Measurements from ENCODE around the gene KLHL3. TPM values are rescaled to one million over a fixed set of nuclear protein-coding genes. Genes with fewer than 3 reads are reported as not detected.

KLHL3 gene
- total and polyA plus RNA-seq, 4 donors = 1.0 to 14.2 (median 4.4) TPM

DNA sequence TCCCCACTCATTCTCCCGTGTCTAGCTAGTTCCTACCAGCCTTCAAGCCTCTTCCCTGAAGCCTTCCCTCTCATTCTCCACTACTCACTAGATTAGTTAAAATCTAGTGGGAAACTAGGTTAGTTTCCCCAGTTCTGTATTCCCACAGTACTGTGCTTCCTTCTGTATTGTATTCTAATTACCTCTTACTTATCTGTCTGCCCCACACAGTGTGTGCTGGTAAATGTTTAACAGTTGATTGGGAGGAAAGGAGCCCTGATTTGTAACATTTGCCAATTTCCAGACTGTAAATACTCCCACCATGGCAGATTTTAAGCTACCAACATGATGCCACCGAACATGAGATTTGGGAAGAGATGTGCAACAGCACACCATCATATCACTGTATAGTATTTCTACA, 8.3 kb downstream of the KLHL3 start:
- H3K4me3 ChIP-seq = no peak overlapping the region
- no peak overlapping the region for H3K9ac ChIP-seq (ENCODE audit: insufficient read depth in 1 of 2, low read length in 2 of 2)
- TF ChIP-seq, protein P1, sequence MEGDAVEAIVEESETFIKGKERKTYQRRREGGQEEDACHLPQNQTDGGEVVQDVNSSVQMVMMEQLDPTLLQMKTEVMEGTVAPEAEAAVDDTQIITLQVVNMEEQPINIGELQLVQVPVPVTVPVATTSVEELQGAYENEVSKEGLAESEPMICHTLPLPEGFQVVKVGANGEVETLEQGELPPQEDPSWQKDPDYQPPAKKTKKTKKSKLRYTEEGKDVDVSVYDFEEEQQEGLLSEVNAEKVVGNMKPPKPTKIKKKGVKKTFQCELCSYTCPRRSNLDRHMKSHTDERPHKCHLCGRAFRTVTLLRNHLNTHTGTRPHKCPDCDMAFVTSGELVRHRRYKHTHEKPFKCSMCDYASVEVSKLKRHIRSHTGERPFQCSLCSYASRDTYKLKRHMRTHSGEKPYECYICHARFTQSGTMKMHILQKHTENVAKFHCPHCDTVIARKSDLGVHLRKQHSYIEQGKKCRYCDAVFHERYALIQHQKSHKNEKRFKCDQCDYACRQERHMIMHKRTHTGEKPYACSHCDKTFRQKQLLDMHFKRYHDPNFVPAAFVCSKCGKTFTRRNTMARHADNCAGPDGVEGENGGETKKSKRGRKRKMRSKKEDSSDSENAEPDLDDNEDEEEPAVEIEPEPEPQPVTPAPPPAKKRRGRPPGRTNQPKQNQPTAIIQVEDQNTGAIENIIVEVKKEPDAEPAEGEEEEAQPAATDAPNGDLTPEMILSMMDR (IDR thresholded peaks at IDR 0.05; ENCODE audit: control extremely low read depth, extremely low read depth) = no peak
- WGBS, 2 donors = 76 to 84% methylated on average over 2 of the region's 2 CpGs
- peaks cover 0 to 4% (median 0%) of the 10 kb centered on the region in 4 donors for H3K36me3 ChIP-seq (ENCODE audit: control insufficient read depth in 4 of 4, insufficient read depth in 4 of 4, low read length in 4 of 4)
- no peak for ATAC-seq (ENCODE audit: insufficient read depth, low FRiP score)
- DNase-seq = no peak
- no peak overlapping the region for H3K27ac ChIP-seq (ENCODE audit: low read depth in 1 of 2, low read length in 1 of 2)
- H3K4me1 ChIP-seq (ENCODE audit: control insufficient read depth in 5 of 5, insufficient read depth in 5 of 5, low read length in 5 of 5) = peaks cover 0 to 6% (median 0%) of the 10 kb centered on the region in 5 donors
- H3K27me3 ChIP-seq (ENCODE audit: control insufficient read depth in 3 of 3, insufficient read depth in 3 of 3, low read length in 2 of 3) = no peaks in the 10 kb centered on the region
- H3K9me3 ChIP-seq (ENCODE audit: control insufficient read depth in 4 of 4, insufficient read depth in 3 of 4, low read length in 3 of 4) = peaks cover 0 to 4% (median 0%) of the 10 kb centered on the region in 4 donors

DNA sequence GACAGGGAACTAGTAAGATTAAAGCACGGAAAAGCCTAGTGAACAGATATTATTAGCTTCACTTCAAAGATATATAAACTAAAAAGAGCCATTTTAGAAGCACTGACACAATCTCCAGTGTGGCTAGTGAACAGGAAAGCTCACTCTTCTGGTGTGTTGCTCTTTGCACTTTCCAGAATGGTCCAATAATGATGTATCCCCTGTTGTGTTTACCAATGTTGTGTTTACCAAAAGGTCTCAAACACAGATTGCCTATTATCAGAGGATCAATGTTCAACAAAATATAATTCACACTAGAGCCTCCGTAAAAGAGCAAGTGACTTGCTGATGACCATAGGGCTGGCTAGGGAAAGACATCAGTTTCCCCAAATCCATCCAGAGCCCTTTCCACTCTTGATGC, 11.6 kb downstream of the KLHL3 start:
- WGBS, 2 donors = 72 to 87% methylated on average over 2 of the region's 2 CpGs

DNA sequence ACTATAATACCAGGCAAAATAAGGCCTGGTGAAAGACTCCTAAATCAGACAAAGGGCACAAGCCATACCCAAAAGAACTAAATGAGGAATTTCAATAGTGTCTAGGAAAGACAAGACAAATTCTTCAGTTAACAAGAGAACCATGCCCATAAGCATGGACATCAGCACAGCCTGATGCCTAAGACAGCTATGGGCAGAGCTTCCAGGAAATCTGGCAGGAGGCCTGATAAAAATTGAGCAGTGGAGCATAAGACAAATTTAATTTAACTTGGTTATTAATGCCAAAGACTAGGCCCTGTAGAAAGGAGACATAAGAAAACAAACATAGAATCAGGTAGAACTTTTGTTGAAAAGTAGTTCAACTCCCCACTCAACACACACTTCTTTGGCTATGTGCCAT, 17.3 kb downstream of the KLHL3 start:
- peaks cover 0 to 3% (median 0%) of the 10 kb centered on the region in 4 donors for H3K9me3 ChIP-seq (ENCODE audit: control insufficient read depth in 4 of 4, insufficient read depth in 3 of 4, low read length in 3 of 4)
- peaks cover 0 to 30% (median 6%) of the 10 kb centered on the region in 4 donors for H3K36me3 ChIP-seq (ENCODE audit: control insufficient read depth in 4 of 4, insufficient read depth in 4 of 4, low read length in 4 of 4)
- H3K27ac ChIP-seq (ENCODE audit: low read depth in 1 of 2, low read length in 1 of 2) = no peak overlapping the region
- TF ChIP-seq, protein P1 (IDR thresholded peaks at IDR 0.05; ENCODE audit: control extremely low read depth, extremely low read depth) = no peak
- no peak for DNase-seq
- no peak overlapping the region for H3K4me3 ChIP-seq
- H3K4me1 ChIP-seq (ENCODE audit: control insufficient read depth in 5 of 5, insufficient read depth in 5 of 5, low read length in 5 of 5) = peaks cover 0 to 10% (median 7%) of the 10 kb centered on the region in 5 donors
- H3K27me3 ChIP-seq (ENCODE audit: control insufficient read depth in 3 of 3, insufficient read depth in 3 of 3, low read length in 2 of 3) = no peaks in the 10 kb centered on the region
- H3K9ac ChIP-seq (ENCODE audit: insufficient read depth in 1 of 2, low read length in 2 of 2) = peak overlapping the region in 1 of 2 donors; percentile 19
- ATAC-seq (ENCODE audit: insufficient read depth, low FRiP score) = no peak

More for the DNA sequence above, 11.6 kb downstream of the KLHL3 start:
- DNase-seq = no peak
- no peak overlapping the region for H3K27ac ChIP-seq (ENCODE audit: low read depth in 1 of 2, low read length in 1 of 2)
- no peak overlapping the region for H3K9ac ChIP-seq (ENCODE audit: insufficient read depth in 1 of 2, low read length in 2 of 2)
- peaks cover 0 to 5% (median 0%) of the 10 kb centered on the region in 5 donors for H3K4me1 ChIP-seq (ENCODE audit: control insufficient read depth in 5 of 5, insufficient read depth in 5 of 5, low read length in 5 of 5)
- H3K4me3 ChIP-seq = no peak overlapping the region
- TF ChIP-seq, protein P1 (IDR thresholded peaks at IDR 0.05; ENCODE audit: control extremely low read depth, extremely low read depth) = no peak
- no peak for ATAC-seq (ENCODE audit: insufficient read depth, low FRiP score)
- peaks cover 0 to 13% (median 4%) of the 10 kb centered on the region in 4 donors for H3K36me3 ChIP-seq (ENCODE audit: control insufficient read depth in 4 of 4, insufficient read depth in 4 of 4, low read length in 4 of 4)
- peaks cover 0 to 4% (median 0%) of the 10 kb centered on the region in 4 donors for H3K9me3 ChIP-seq (ENCODE audit: control insufficient read depth in 4 of 4, insufficient read depth in 3 of 4, low read length in 3 of 4)
- no peaks in the 10 kb centered on the region for H3K27me3 ChIP-seq (ENCODE audit: control insufficient read depth in 3 of 3, insufficient read depth in 3 of 3, low read length in 2 of 3)

DNA sequence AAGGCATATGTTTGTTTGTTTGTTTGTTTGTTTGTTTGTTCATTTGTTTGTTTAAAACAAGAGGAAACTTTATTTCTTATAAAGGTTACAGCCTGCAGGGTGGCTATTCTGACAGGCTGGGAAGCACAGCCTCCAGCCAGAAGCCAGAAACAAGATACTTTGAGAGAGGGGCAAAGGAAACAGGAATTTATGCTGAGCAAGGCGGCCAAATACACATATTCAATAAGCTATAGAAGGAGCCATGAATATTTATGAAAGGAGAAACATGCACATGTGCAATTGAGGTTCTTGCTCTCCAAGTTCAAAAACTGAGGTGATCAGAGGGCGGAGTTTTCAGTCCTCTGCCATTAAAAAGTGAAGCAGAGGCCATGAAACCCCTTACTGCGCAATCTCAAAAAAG, 19.6 kb downstream of the KLHL3 start:
- no peak for DNase-seq
- Histone ChIP-seq H3K9ac (ENCODE audit: insufficient read depth in 1 of 2, low read length in 2 of 2) (no peak overlapping the region), H3K27ac (ENCODE audit: low read depth in 1 of 2, low read length in 1 of 2) (no peak overlapping the region), H3K4me3 (no peak overlapping the region), H3K9me3 (ENCODE audit: control insufficient read depth in 4 of 4, insufficient read depth in 3 of 4, low read length in 3 of 4) (no peaks in the 10 kb centered on the region), H3K4me1 (ENCODE audit: control insufficient read depth in 5 of 5, insufficient read depth in 5 of 5, low read length in 5 of 5) (peaks cover 0 to 14% (median 7%) of the 10 kb centered on the region in 5 donors), H3K27me3 (ENCODE audit: control insufficient read depth in 3 of 3, insufficient read depth in 3 of 3, low read length in 2 of 3) (no peaks in the 10 kb centered on the region), H3K36me3 (ENCODE audit: control insufficient read depth in 4 of 4, insufficient read depth in 4 of 4, low read length in 4 of 4) (peaks cover 0 to 33% (median 9%) of the 10 kb centered on the region in 4 donors)
- TF ChIP-seq, protein P1 (IDR thresholded peaks at IDR 0.05; ENCODE audit: control extremely low read depth, extremely low read depth) = no peak
- no peak for ATAC-seq (ENCODE audit: insufficient read depth, low FRiP score)
- WGBS, 2 donors = 97% methylated on average over 3 of the region's 3 CpGs

All from lung (tissue), 12 donors.